ENCODE measurements around the gene S100G. TPM values are rescaled to one million over a fixed set of nuclear protein-coding genes. Genes with fewer than 3 reads are reported as not detected.

The S100G gene
- total and polyA plus RNA-seq, 4 donors, result 2.4 TPM; not detected in 3

- Histone ChIP-seq H3K9me3 (ENCODE audit: control insufficient read depth, low read length) (no peaks in the 10 kb centered on the region), H3K27ac (ENCODE audit: low read depth in 1 of 2, low read length in 2 of 2) (no peak overlapping the region), H3K27me3 (ENCODE audit: control insufficient read depth in 1 of 2, insufficient read depth in 2 of 2, low read length in 1 of 2) (no peaks in the 10 kb centered on the region), H3K4me3 (ENCODE audit: low read length in 2 of 2) (no peak overlapping the region), H3K4me1 (ENCODE audit: control insufficient read depth in 1 of 2, insufficient read depth in 2 of 2, low read length in 2 of 2) (no peaks in the 10 kb centered on the region), H3K36me3 (ENCODE audit: control insufficient read depth in 1 of 2, insufficient read depth in 2 of 2, low read length in 1 of 2) (peaks cover 2 to 7% of the 10 kb centered on the region in 2 donors)
- 95 to 96% methylated on average over 7 of the region's 7 CpGs for WGBS, 2 donors
- ATAC-seq (ENCODE audit: low FRiP score) (no peak), DNase-seq (no peak)
- intact Hi-C loops (cut with DNase I), result no loop called here
Measured at GRCh38 chrX:16638533-16638932, 11.4 kb upstream of the S100G start.

- DNase-seq, result no peak
- 93 to 95% methylated on average over 6 of the region's 6 CpGs for WGBS, 2 donors
Measured at GRCh38 chrX:16639966-16640365, 10.0 kb upstream of the S100G start.

GRCh38 chrX:16640823-16641222 is 9.1 kb upstream of the S100G start:
- Histone ChIP-seq H3K27me3 (ENCODE audit: control insufficient read depth in 1 of 2, insufficient read depth in 2 of 2, low read length in 1 of 2) (no peaks in the 10 kb centered on the region), H3K4me3 (ENCODE audit: low read length in 2 of 2) (no peak overlapping the region), H3K36me3 (ENCODE audit: control insufficient read depth in 1 of 2, insufficient read depth in 2 of 2, low read length in 1 of 2) (peaks cover 2 to 7% of the 10 kb centered on the region in 2 donors), H3K4me1 (ENCODE audit: control insufficient read depth in 1 of 2, insufficient read depth in 2 of 2, low read length in 2 of 2) (no peaks in the 10 kb centered on the region), H3K27ac (ENCODE audit: low read depth in 1 of 2, low read length in 2 of 2) (no peak overlapping the region), H3K9me3 (ENCODE audit: control insufficient read depth, low read length) (no peaks in the 10 kb centered on the region)
- 92 to 94% methylated on average over 4 of the region's 4 CpGs for WGBS, 2 donors
- no peak for ATAC-seq (ENCODE audit: low FRiP score)
- intact Hi-C loops (cut with DNase I), result no loop called here
- no peak for DNase-seq

More at GRCh38 chrX:16639966-16640365, 10.0 kb upstream of the S100G start:
- Histone ChIP-seq H3K4me3 (ENCODE audit: low read length in 2 of 2) (no peak overlapping the region), H3K4me1 (ENCODE audit: control insufficient read depth in 1 of 2, insufficient read depth in 2 of 2, low read length in 2 of 2) (no peaks in the 10 kb centered on the region), H3K27ac (ENCODE audit: low read depth in 1 of 2, low read length in 2 of 2) (no peak overlapping the region), H3K9me3 (ENCODE audit: control insufficient read depth, low read length) (no peaks in the 10 kb centered on the region), H3K27me3 (ENCODE audit: control insufficient read depth in 1 of 2, insufficient read depth in 2 of 2, low read length in 1 of 2) (no peaks in the 10 kb centered on the region), H3K36me3 (ENCODE audit: control insufficient read depth in 1 of 2, insufficient read depth in 2 of 2, low read length in 1 of 2) (peaks cover 2 to 7% of the 10 kb centered on the region in 2 donors)
- no peak for ATAC-seq (ENCODE audit: low FRiP score)
- intact Hi-C loops (cut with DNase I), result no loop called here

GRCh38 chrX:16643176-16643575 is 6.8 kb upstream of the S100G start:
- no peaks in the 10 kb centered on the region for H3K4me1 ChIP-seq (ENCODE audit: control insufficient read depth in 1 of 2, insufficient read depth in 2 of 2, low read length in 2 of 2)
- no peak overlapping the region for H3K27ac ChIP-seq (ENCODE audit: low read depth in 1 of 2, low read length in 2 of 2)
- H3K36me3 ChIP-seq (ENCODE audit: control insufficient read depth in 1 of 2, insufficient read depth in 2 of 2, low read length in 1 of 2), result peaks cover 2 to 7% of the 10 kb centered on the region in 2 donors
- 79 to 83% methylated on average over 5 of the region's 5 CpGs for WGBS, 2 donors
- H3K9me3 ChIP-seq (ENCODE audit: control insufficient read depth, low read length), result no peaks in the 10 kb centered on the region
- intact Hi-C loops (cut with DNase I), result no loop called here
- no peaks in the 10 kb centered on the region for H3K27me3 ChIP-seq (ENCODE audit: control insufficient read depth in 1 of 2, insufficient read depth in 2 of 2, low read length in 1 of 2)
- H3K4me3 ChIP-seq (ENCODE audit: low read length in 2 of 2), result no peak overlapping the region
- no peak for ATAC-seq (ENCODE audit: low FRiP score)
- no peak for DNase-seq

- 92 to 93% methylated on average over 4 of the region's 4 CpGs for WGBS, 2 donors
- no peaks in the 10 kb centered on the region for H3K27me3 ChIP-seq (ENCODE audit: control insufficient read depth in 1 of 2, insufficient read depth in 2 of 2, low read length in 1 of 2)
- H3K27ac ChIP-seq (ENCODE audit: low read depth in 1 of 2, low read length in 2 of 2), result no peak overlapping the region
Measured at GRCh38 chrX:16646366-16647138, 3.4 kb upstream of the S100G start.

GRCh38 chrX:16651391-16652024 is 1.6 kb downstream of the S100G start:
- Histone ChIP-seq H3K36me3 (ENCODE audit: control insufficient read depth in 1 of 2, insufficient read depth in 2 of 2, low read length in 1 of 2) (no peaks in the 10 kb centered on the region), H3K4me1 (ENCODE audit: control insufficient read depth in 1 of 2, insufficient read depth in 2 of 2, low read length in 2 of 2) (no peaks in the 10 kb centered on the region), H3K9me3 (ENCODE audit: control insufficient read depth, low read length) (no peaks in the 10 kb centered on the region), H3K27ac (ENCODE audit: low read depth in 1 of 2, low read length in 2 of 2) (no peak overlapping the region), H3K4me3 (ENCODE audit: low read length in 2 of 2) (no peak overlapping the region), H3K27me3 (ENCODE audit: control insufficient read depth in 1 of 2, insufficient read depth in 2 of 2, low read length in 1 of 2) (no peaks in the 10 kb centered on the region)
- DNase-seq (no peak), ATAC-seq (ENCODE audit: low FRiP score) (no peak)
- intact Hi-C loops (cut with DNase I), result no loop called here
- WGBS, 2 donors, result 73% methylated on average over 4 of the region's 4 CpGs

More at GRCh38 chrX:16646366-16647138, 3.4 kb upstream of the S100G start:
- Histone ChIP-seq H3K9me3 (ENCODE audit: control insufficient read depth, low read length) (no peaks in the 10 kb centered on the region), H3K36me3 (ENCODE audit: control insufficient read depth in 1 of 2, insufficient read depth in 2 of 2, low read length in 1 of 2) (no peaks in the 10 kb centered on the region), H3K4me1 (ENCODE audit: control insufficient read depth in 1 of 2, insufficient read depth in 2 of 2, low read length in 2 of 2) (no peaks in the 10 kb centered on the region), H3K4me3 (ENCODE audit: low read length in 2 of 2) (no peak overlapping the region)
- ATAC-seq (ENCODE audit: low FRiP score) (no peak), DNase-seq (no peak)
- intact Hi-C loops (cut with DNase I), result no loop called here

GRCh38 chrX:16653424-16653823 is 3.5 kb downstream of the S100G start:
- no peak for ATAC-seq (ENCODE audit: low FRiP score)
- no peak overlapping the region for H3K4me3 ChIP-seq (ENCODE audit: low read length in 2 of 2)
- WGBS, 2 donors, result 79 to 86% methylated on average over 7 of the region's 7 CpGs
- no peaks in the 10 kb centered on the region for H3K9me3 ChIP-seq (ENCODE audit: control insufficient read depth, low read length)
- no peaks in the 10 kb centered on the region for H3K36me3 ChIP-seq (ENCODE audit: control insufficient read depth in 1 of 2, insufficient read depth in 2 of 2, low read length in 1 of 2)
- H3K27ac ChIP-seq (ENCODE audit: low read depth in 1 of 2, low read length in 2 of 2), result no peak overlapping the region
- H3K27me3 ChIP-seq (ENCODE audit: control insufficient read depth in 1 of 2, insufficient read depth in 2 of 2, low read length in 1 of 2), result no peaks in the 10 kb centered on the region
- no peak for DNase-seq
- no peaks in the 10 kb centered on the region for H3K4me1 ChIP-seq (ENCODE audit: control insufficient read depth in 1 of 2, insufficient read depth in 2 of 2, low read length in 2 of 2)
- intact Hi-C loops (cut with DNase I), result no loop called here

GRCh38 chrX:16654093-16654492 is 4.1 kb downstream of the S100G start:
- Histone ChIP-seq H3K27ac (ENCODE audit: low read depth in 1 of 2, low read length in 2 of 2) (no peak overlapping the region), H3K4me3 (ENCODE audit: low read length in 2 of 2) (no peak overlapping the region), H3K4me1 (ENCODE audit: control insufficient read depth in 1 of 2, insufficient read depth in 2 of 2, low read length in 2 of 2) (no peaks in the 10 kb centered on the region), H3K27me3 (ENCODE audit: control insufficient read depth in 1 of 2, insufficient read depth in 2 of 2, low read length in 1 of 2) (no peaks in the 10 kb centered on the region), H3K9me3 (ENCODE audit: control insufficient read depth, low read length) (no peaks in the 10 kb centered on the region), H3K36me3 (ENCODE audit: control insufficient read depth in 1 of 2, insufficient read depth in 2 of 2, low read length in 1 of 2) (no peaks in the 10 kb centered on the region)
- intact Hi-C loops (cut with DNase I), result no loop called here
- no peak for ATAC-seq (ENCODE audit: low FRiP score)
- DNase-seq, result no peak
- 74 to 88% methylated on average over 3 of the region's 3 CpGs for whole genome bisulfite sequencing, 2 donors

- intact Hi-C loops (cut with DNase I), result no loop called here
- Histone ChIP-seq H3K4me1 (ENCODE audit: control insufficient read depth in 1 of 2, insufficient read depth in 2 of 2, low read length in 2 of 2) (no peaks in the 10 kb centered on the region), H3K27me3 (ENCODE audit: control insufficient read depth in 1 of 2, insufficient read depth in 2 of 2, low read length in 1 of 2) (no peaks in the 10 kb centered on the region), H3K27ac (ENCODE audit: low read depth in 1 of 2, low read length in 2 of 2) (no peak overlapping the region), H3K36me3 (ENCODE audit: control insufficient read depth in 1 of 2, insufficient read depth in 2 of 2, low read length in 1 of 2) (no peaks in the 10 kb centered on the region), H3K9me3 (ENCODE audit: control insufficient read depth, low read length) (no peaks in the 10 kb centered on the region), H3K4me3 (ENCODE audit: low read length in 2 of 2) (no peak overlapping the region)
- no peak for DNase-seq
- 85 to 89% methylated on average over 2 of the region's 2 CpGs for WGBS, 2 donors
- no peak for ATAC-seq (ENCODE audit: low FRiP score)
Measured at GRCh38 chrX:16658284-16658683, 8.3 kb downstream of the S100G start.

Data from aorta (tissue), 5 donors.